Prostate gland (tissue), 2 donors: ENCODE data around the gene SYVN1. TPM values are rescaled to one million over a fixed set of nuclear protein-coding genes. Genes with fewer than 3 reads are reported as not detected.

Experiments
- DNase-seq: peaks from one replicate; pipeline ENCODE4 v3.0.0-alpha.2; 2019; ENCODE audit warnings: low spot score
- H3K27ac ChIP-seq, 2 donors: fragments of 200-600 bp; sonication (generic); 2 replicates each; pipeline ENCODE4 v1.5.1; 2017 to 2019
- H3K27me3 ChIP-seq: fragments of 200-600 bp; sonication (generic); replicated peaks from 2 replicates; pipeline ENCODE4 v1.5.1; 2019; ENCODE audit not compliant: insufficient read depth
- H3K36me3 ChIP-seq, 2 donors: fragments of 200-600 bp; sonication (generic); 1 replicate in 1 of 2; 2 replicates in 1 of 2; pipeline versions ENCODE4 v1.5.1 to v1.8.1; 2017 to 2019
- H3K4me1 ChIP-seq: fragments of 200-600 bp; sonication (generic); replicated peaks from 2 replicates; pipeline ENCODE4 v1.5.1; 2019
- H3K4me3 ChIP-seq, 2 donors: fragments of 200-600 bp; sonication (generic); 2 replicates each; pipeline ENCODE4 v1.5.1; 2017 to 2019
- H3K9me3 ChIP-seq: fragments of 200-600 bp; sonication (generic); 2 replicates; pipeline ENCODE4 v1.5.1; 2017
- POLR2A ChIP-seq: fragments of 450-650 bp; IDR thresholded peaks from one replicate; pipeline ENCODE4 v1.6.1; 2016; ENCODE audit warnings: antibody characterized with exemption, mild to moderate bottlenecking
- POLR2AphosphoS5 ChIP-seq: sonication (generic); formaldehyde crosslinking; IDR thresholded peaks from one replicate; pipeline ENCODE4 v1.6.1; 2017; ENCODE audit warnings: antibody characterized with exemption
- WGBS: methylation state at CpG from one replicate; pipeline ENCODE4 v1.1.5; 2018; 5-methylcytosine and 5-hydroxymethylcytosine counted together
- intact Hi-C: fragments of 100-400 bp; cut with DNase I; formaldehyde crosslinking; loops from one replicate; pipeline ENCODE4 v1.14.2; 2022
- total RNA-seq, 2 donors: library from RNA; depleted of rRNA; stranded (reverse); fragments of >200 nt; gene quantifications; one replicate each; pipeline ENCODE4 v1.1.0, GENCODE V29; 2016
- TF ChIP-seq, protein P1 (sequence below), 4 experiments: fragments of 200-600 bp in 2 of 4; fragments of 450-650 bp in 2 of 4; sonication (generic) in 2 of 4; IDR thresholded peaks; 1 replicate in 3 of 4; 2 replicates in 1 of 4; pipeline ENCODE4 v1.5.1; 2016 to 2019; ENCODE audit warnings: antibody characterized with exemption in 4 of 4, mild to moderate bottlenecking in 2 of 4, moderate library complexity in 2 of 4

Gene SYVN1
- total RNA-seq, 2 donors from 2014 or later, result 89.7 to 108 TPM

DNA sequence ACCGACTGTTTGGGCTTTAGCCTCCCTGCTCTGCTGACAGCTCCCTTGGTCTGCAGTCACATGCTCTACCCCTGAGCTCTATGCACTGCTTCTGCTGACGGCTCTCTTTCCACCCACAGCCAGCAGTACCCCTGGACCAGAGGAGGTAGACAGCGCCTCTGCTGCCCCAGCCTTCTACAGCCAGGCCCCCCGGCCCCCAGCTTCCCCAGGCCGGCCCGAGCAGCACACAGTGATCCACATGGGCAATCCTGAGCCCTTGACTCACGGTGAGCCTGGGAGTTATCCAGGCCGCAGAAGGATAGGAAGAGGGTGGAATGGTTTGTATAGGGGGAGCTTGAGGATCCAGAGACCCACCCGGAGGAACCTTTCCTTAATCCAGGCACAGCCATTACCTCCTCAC lies 47.5 kb downstream of the SYVN1 start:
- H3K4me3 ChIP-seq, result no peak overlapping the region
- WGBS, result 92% methylated on average over 9 of the region's 9 CpGs
- peaks cover 5% of the 10 kb centered on the region for H3K4me1 ChIP-seq
- no peak overlapping the region for H3K27ac ChIP-seq
- no peaks in the 10 kb centered on the region for H3K27me3 ChIP-seq
- TF ChIP-seq POLR2A, result no peak
- TF ChIP-seq POLR2AphosphoS5, result no peak
- TF ChIP-seq, protein P1, sequence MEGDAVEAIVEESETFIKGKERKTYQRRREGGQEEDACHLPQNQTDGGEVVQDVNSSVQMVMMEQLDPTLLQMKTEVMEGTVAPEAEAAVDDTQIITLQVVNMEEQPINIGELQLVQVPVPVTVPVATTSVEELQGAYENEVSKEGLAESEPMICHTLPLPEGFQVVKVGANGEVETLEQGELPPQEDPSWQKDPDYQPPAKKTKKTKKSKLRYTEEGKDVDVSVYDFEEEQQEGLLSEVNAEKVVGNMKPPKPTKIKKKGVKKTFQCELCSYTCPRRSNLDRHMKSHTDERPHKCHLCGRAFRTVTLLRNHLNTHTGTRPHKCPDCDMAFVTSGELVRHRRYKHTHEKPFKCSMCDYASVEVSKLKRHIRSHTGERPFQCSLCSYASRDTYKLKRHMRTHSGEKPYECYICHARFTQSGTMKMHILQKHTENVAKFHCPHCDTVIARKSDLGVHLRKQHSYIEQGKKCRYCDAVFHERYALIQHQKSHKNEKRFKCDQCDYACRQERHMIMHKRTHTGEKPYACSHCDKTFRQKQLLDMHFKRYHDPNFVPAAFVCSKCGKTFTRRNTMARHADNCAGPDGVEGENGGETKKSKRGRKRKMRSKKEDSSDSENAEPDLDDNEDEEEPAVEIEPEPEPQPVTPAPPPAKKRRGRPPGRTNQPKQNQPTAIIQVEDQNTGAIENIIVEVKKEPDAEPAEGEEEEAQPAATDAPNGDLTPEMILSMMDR (IDR thresholded peaks at IDR 0.05), result no peak
- H3K9me3 ChIP-seq, result no peaks in the 10 kb centered on the region
- no peak for DNase-seq
- intact Hi-C loops, result no loop called here
- peaks cover 0 to 5% of the 10 kb centered on the region in 2 donors for H3K36me3 ChIP-seq

DNA sequence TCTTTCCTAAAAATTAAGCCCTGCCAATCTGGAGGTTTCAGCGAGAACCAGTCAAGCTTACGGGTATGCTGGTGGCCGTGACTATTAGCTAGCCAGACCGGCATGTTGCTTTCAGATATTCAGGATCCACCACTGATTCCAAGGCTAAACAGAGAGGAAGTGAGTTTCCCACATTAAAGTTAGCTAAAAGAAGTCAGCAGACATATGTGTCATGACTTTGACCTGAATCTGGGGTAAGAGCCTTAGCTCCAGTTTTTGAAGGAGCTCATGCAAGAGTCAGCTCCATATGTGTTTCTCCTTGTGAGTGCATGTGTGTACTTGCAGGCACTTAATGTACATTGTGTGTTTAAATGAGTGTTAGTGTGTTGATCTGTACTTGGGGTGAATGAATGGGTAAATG lies 48.9 kb downstream of the SYVN1 start:
- H3K4me3 ChIP-seq, result no peak overlapping the region
- WGBS, result 92% methylated on average over 4 of the region's 4 CpGs
- intact Hi-C loops, result no loop called here
- no peaks in the 10 kb centered on the region for H3K27me3 ChIP-seq
- TF ChIP-seq POLR2AphosphoS5 (no peak), POLR2A (no peak)
- TF ChIP-seq, protein P1 (IDR thresholded peaks at IDR 0.05), result no peak
- no peak overlapping the region for H3K27ac ChIP-seq
- no peaks in the 10 kb centered on the region for H3K9me3 ChIP-seq
- no peak for DNase-seq
- peaks cover 5% of the 10 kb centered on the region for H3K4me1 ChIP-seq
- H3K36me3 ChIP-seq, result peaks cover 0 to 5% of the 10 kb centered on the region in 2 donors

DNA sequence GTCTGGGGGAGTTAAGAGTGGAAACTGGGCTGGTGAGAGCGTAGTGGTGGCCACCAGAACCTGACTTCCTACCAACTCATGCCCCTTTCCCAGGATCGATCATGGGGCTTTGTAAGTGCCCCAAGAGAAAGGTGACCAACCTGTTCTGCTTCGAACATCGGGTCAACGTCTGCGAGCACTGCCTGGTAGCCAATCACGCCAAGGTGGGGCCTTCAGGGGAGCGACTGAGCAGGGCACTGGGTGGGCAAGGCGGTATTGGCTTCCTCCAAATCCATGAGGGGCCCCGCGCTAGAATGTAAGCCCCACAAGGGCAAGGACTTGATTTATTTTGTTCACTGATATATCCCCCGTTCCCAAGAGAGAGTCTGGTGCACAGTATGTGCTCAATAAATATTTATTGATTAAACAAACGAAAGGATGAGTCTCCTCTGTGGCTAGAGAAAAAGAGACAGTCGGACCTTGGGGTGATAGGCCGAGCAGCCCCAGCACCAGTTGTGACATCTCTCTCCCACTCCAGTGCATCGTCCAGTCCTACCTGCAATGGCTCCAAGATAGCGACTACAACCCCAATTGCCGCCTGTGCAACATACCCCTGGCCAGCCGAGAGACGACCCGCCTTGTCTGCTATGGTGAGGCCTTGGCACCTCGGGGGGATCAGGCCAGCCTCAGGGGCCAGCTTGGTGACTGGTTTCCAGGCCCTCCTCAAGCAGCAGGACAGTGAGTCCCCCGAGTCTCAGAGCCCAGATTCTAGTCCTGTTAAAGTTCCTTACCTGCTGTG lies 49.5 kb downstream of the SYVN1 start:
- intact Hi-C loops, result loop anchor here (5.0 kb wide), 2 partner anchors 33 to 42 kb away; partner anchors contain the start of genes SAC3D1 and ZNHIT2
- peaks cover 0 to 5% of the 10 kb centered on the region in 2 donors for H3K36me3 ChIP-seq
- H3K27me3 ChIP-seq, result no peaks in the 10 kb centered on the region
- H3K4me3 ChIP-seq, result peak overlapping the region; percentile 77 to 78
- H3K27ac ChIP-seq, result peak overlapping the region; percentile 91 to 94
- no peak for DNase-seq
- TF ChIP-seq, protein P1 (IDR thresholded peaks at IDR 0.05), result no peak
- TF ChIP-seq POLR2AphosphoS5, result no peak
- TF ChIP-seq POLR2A, result no peak
- WGBS, result 35% methylated on average over 23 of the region's 23 CpGs
- H3K4me1 ChIP-seq, result peaks cover 5% of the 10 kb centered on the region
- no peaks in the 10 kb centered on the region for H3K9me3 ChIP-seq

DNA sequence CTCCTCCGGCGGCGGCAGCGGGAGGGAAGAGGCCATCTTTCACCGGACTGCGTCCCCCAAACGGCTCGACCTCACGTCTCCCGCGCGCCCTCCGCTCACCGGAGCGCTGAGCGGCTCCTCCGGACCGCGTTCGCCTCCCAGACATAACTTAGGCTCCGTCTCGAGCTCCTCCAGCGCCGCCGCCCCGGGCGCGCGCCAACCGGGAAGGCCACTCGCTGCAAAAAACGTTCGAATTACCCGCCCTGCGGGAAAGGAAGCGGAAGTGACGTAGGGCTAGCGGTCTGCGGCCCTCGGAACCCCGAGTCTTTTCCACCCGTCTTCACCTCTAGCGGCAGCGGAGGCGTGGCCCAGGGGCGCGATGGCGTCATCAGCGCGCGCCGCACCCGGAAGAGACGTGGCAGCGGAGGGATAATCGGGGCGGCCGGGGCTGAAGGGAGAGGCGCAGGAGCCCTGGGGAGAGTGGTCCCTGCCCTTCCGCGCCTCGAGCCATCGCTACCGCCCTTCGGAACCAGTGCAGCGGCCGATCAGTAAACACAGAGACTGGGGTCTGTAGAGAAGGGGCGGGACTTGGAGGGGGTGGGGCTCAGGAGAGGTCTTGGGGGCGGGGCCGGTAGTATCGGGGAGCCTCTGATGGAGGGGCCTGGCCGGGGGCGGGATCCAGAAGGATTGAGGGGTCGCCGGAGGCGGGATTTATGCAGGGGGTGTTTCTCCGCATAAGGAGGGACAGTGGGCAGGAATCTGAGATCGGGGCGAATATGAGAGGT lies 50.3 kb downstream of the SYVN1 start, which contains the start of the genes CDCA5 and ZFPL1:
Gene CDCA5 (minus strand): TSS at position 207 of the 764 bp plus-strand sequence. CDS start 62 bp downstream, at position 145.
Gene ZFPL1 (plus strand): TSS at position 389 of the 764 bp plus-strand sequence. CDS start 477 bp downstream, outside the sequence.
- peaks cover 5% of the 10 kb centered on the region for H3K4me1 ChIP-seq
- peaks cover 0 to 5% of the 10 kb centered on the region in 2 donors for H3K36me3 ChIP-seq
- intact Hi-C loops, result loop anchor here (5.0 kb wide), 2 partner anchors 33 to 42 kb away; partner anchors contain the start of genes SAC3D1 and ZNHIT2
- H3K4me3 ChIP-seq, result peak within 1 kb of the TSS; percentile 77 to 78
- WGBS, result under 1% methylated on average over 60 of the region's 79 CpGs
- peak; percentile 93 for DNase-seq
- TF ChIP-seq, protein P1 (IDR thresholded peaks at IDR 0.05), result peak in 2 of 4 experiments; percentile 29 to 30
- peak; percentile 100 for TF ChIP-seq POLR2AphosphoS5
- peak; percentile 57 for TF ChIP-seq POLR2A
- no peaks in the 10 kb centered on the region for H3K27me3 ChIP-seq
- no peaks in the 10 kb centered on the region for H3K9me3 ChIP-seq
- H3K27ac ChIP-seq, result peak within 1 kb of the TSS; percentile 91 to 94
